Measurements from ENCODE around the gene SDR9C7.
"Not testable (repeated sequence)": the region's sequence is repeated elsewhere in the genome, so short reads cannot be mapped to it uniquely, and the experiment has no call there.

GRCh38 chr12:56965124-56965523 is 30.9 kb upstream of the SDR9C7 start:
- TF ChIP-seq CTCF (tag by site-specific recombination; IDR thresholded peaks at IDR 0.05); BCL11A (tag by site-specific recombination; IDR thresholded peaks at IDR 0.05; ENCODE audit: low read depth); HIC1 (tag by site-specific recombination; IDR thresholded peaks at IDR 0.05); ZNF366 (tag by site-specific recombination; conservative IDR thresholded peaks at IDR 0.05); KLF10 (tag by site-specific recombination; IDR thresholded peaks at IDR 0.05): not testable (repeated sequence)
